Renal pelvis (tissue), 4 donors: Measurements from ENCODE around the gene HNRNPU. TPM values are rescaled to one million over a fixed set of nuclear protein-coding genes. Genes with fewer than 3 reads are reported as not detected.

Source experiments
- DNase-seq: peaks from one replicate; pipeline ENCODE4 v3.0.0-alpha.2; 2013
- polyA plus RNA-seq, 3 donors: library from polyadenylated mRNA; unstranded; fragments of 120-200 nt; gene quantifications; one replicate each; pipeline ENCODE4 v1.2.1, GENCODE V29; 2013; ENCODE audit not compliant: insufficient read length in 3 of 3

Gene HNRNPU
- polyA plus RNA-seq, 3 donors: 603 to 639 (median 632) TPM

- no peak for DNase-seq
These were observed 48.7 kb downstream of the HNRNPU start for GRCh38 chr1:244815600-244816099.

- DNase-seq: no peak
These were observed 51.0 kb downstream of the HNRNPU start for GRCh38 chr1:244813327-244813726.

GRCh38 chr1:244810221-244810620 lies 54.1 kb downstream of the HNRNPU start:
- no peak for DNase-seq

- no peak for DNase-seq
These were observed 57.2 kb downstream of the HNRNPU start for GRCh38 chr1:244807138-244807537.

- DNase-seq: no peak
These were observed 59.5 kb downstream of the HNRNPU start for GRCh38 chr1:244804841-244805240.

GRCh38 chr1:244802556-244803239 lies 61.6 kb downstream of the HNRNPU start:
- no peak for DNase-seq

- no peak for DNase-seq
These were observed 62.3 kb downstream of the HNRNPU start for GRCh38 chr1:244802041-244802440.

GRCh38 chr1:244801246-244801645 lies 63.1 kb downstream of the HNRNPU start:
- no peak for DNase-seq

GRCh38 chr1:244800821-244801220 lies 63.5 kb downstream of the HNRNPU start:
- no peak for DNase-seq

Other genes with a start within 250 kb of the HNRNPU start
- 10 to 100 TPM; 40.0 to 44.3 (median 41.3) TPM for gene DESI2, start 211.4 kb downstream of the HNRNPU start, polyA plus RNA-seq
- 100 to 1,000 TPM in 2 of 3 donors, 10 to 100 TPM in 1; 85.8 to 118 (median 112) TPM for gene COX20, start 28.9 kb downstream of the HNRNPU start, polyA plus RNA-seq